Astrocyte of the cerebellum (primary cell): ENCODE results near the gene MAP3K10.
"Not testable (repeated sequence)": the region's sequence is repeated elsewhere in the genome, so short reads cannot be mapped to it uniquely, and the experiment has no call there.

Experiments used
- DNase-seq: peaks from one replicate; pipeline ENCODE4 v3.0.0-alpha.2; 2011; ENCODE audit warnings: low read depth
- H3K4me3 ChIP-seq: 2 replicates; pipeline ENCODE4 v1.5.1; 2011; ENCODE audit warnings: mild to moderate bottlenecking, low read depth, low read length, moderate library complexity
- in situ Hi-C: cut with HindIII; loops from 2 replicates; pipeline ENCODE4 v1.10.0; 2017; ENCODE audit warnings: low sequenced_read_pairs
- TF ChIP-seq, protein P1 (sequence below): IDR thresholded peaks from 2 replicates; pipeline ENCODE4 v1.5.1; 2012; ENCODE audit warnings: low read length, low read depth, moderate library complexity, mild to moderate bottlenecking; ENCODE audit errors: missing control alignments

The MAP3K10 gene

DNA sequence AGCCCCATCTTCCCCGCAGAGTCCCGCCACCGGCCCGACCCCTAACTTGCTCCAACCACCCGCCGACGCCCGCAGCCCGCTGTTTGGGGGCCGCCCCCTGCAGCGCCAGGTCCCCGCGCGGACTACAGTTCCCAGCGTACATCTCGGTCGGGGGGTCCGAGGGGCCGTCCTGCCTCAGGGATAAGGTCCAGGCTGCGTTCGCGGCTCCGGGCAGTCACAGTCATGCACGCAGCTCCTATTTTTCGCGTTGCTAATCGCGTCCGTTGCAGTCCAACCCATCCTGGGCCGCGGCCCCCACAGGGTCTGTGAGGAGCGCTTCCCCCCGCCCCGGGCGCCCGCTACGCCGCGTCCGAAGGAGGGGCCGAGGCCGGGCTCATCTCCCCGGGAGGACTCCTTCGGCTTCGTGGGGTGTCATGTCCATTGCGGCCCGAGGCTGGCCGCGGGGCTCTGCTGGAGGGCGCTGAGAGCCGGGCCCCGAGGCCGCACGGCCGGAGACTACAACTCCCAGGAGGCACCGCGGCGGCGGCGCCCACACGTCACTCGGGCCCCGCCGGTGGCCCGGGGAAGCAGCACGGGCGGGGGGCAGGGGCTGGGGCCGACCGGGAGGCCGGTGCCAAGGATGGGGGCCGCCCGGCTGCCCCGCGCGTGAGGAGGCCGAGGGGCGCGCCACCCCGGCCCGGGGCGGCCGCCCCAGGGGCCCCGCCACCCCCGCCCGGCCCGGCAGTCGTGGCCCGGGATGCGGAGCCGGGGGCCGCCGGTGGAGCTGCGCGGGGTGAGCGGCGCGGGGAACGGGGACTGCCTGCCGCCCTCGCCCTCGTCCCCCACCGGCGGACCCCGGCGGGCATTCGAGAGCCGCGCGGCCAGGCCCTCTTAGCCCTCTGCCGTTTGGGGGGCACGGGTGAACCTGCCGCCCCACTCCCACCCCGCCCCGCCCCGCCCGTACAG is at the start of gene MAP3K10:
Gene MAP3K10 (plus strand): TSS at position 536 of the 945 bp plus-strand sequence. CDS start 606 bp downstream, outside the sequence.
- TF ChIP-seq, protein P1, sequence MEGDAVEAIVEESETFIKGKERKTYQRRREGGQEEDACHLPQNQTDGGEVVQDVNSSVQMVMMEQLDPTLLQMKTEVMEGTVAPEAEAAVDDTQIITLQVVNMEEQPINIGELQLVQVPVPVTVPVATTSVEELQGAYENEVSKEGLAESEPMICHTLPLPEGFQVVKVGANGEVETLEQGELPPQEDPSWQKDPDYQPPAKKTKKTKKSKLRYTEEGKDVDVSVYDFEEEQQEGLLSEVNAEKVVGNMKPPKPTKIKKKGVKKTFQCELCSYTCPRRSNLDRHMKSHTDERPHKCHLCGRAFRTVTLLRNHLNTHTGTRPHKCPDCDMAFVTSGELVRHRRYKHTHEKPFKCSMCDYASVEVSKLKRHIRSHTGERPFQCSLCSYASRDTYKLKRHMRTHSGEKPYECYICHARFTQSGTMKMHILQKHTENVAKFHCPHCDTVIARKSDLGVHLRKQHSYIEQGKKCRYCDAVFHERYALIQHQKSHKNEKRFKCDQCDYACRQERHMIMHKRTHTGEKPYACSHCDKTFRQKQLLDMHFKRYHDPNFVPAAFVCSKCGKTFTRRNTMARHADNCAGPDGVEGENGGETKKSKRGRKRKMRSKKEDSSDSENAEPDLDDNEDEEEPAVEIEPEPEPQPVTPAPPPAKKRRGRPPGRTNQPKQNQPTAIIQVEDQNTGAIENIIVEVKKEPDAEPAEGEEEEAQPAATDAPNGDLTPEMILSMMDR: no peak
- H3K4me3 ChIP-seq: peak within 1 kb of the TSS; percentile 92
- in situ Hi-C loops: no loop called here
- no peak for DNase-seq

DNA sequence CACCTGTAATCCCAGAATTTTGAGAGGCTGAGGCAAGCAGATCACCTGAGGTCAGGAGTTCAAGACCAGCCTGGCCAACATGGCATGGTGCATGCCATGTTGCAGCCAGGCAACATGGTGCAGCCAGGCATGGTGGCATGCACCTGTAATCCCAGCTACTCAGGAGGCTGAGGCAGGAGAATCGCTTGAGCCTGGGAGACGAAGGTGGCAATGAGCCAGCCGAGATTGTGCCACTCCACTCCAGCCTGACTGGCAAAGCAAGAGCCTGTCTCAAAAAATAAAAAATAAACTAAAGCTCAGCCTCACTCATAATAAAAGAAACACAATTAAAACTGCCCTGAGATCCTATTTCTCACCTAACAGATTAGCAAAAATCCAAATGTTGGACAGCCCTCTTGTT is 49.7 kb upstream of the MAP3K10 start:
- H3K4me3 ChIP-seq: no peak overlapping the region
- in situ Hi-C loops: no loop called here
- DNase-seq: no peak
- TF ChIP-seq, protein P1: no peak

GRCh38 chr19:40143612-40144011 is 47.6 kb upstream of the MAP3K10 start:
- no peak for DNase-seq
- TF ChIP-seq, protein P1: no peak
- in situ Hi-C loops: no loop called here
- H3K4me3 ChIP-seq: no peak overlapping the region

GRCh38 chr19:40144151-40144550 is 47.1 kb upstream of the MAP3K10 start:
- TF ChIP-seq, protein P1: no peak
- DNase-seq: no peak
- in situ Hi-C loops: no loop called here
- H3K4me3 ChIP-seq: no peak overlapping the region

GRCh38 chr19:40144947-40145748 is 46.1 kb upstream of the MAP3K10 start:
- in situ Hi-C loops: no loop called here
- TF ChIP-seq, protein P1: no peak
- no peak for DNase-seq
- H3K4me3 ChIP-seq: no peak overlapping the region

DNA sequence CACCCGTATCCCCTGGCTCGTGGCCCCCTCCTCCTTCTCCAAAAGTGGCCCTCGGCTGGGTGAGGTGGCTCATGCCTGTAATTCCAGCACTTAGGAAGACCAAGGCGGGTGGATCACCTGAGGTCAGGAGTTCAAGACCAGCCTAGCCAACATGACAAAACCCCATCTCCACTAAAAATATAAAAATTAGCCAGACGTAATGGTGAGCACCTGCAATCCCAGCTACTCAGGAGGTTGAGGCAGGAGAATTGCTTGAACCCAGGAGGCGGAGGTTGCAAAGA is 45.5 kb upstream of the MAP3K10 start:
- H3K4me3 ChIP-seq, DNase-seq, in situ Hi-C loops: not testable (repeated sequence)

- DNase-seq: no peak
- in situ Hi-C loops: no loop called here
- H3K4me3 ChIP-seq: no peak overlapping the region
- TF ChIP-seq, protein P1: no peak
These were observed 43.9 kb upstream of the MAP3K10 start for GRCh38 chr19:40147338-40147692.
